ENCODE data around the gene DOCK2. TPM values are rescaled to one million over a fixed set of nuclear protein-coding genes. Genes with fewer than 3 reads are reported as not detected.

DOCK2 gene
- total and polyA plus RNA-seq, 2 donors (not counting 3 experiments of a cell fraction or from before 2014, with no cell fraction given): 0.62 to 4.8 TPM

DNA sequence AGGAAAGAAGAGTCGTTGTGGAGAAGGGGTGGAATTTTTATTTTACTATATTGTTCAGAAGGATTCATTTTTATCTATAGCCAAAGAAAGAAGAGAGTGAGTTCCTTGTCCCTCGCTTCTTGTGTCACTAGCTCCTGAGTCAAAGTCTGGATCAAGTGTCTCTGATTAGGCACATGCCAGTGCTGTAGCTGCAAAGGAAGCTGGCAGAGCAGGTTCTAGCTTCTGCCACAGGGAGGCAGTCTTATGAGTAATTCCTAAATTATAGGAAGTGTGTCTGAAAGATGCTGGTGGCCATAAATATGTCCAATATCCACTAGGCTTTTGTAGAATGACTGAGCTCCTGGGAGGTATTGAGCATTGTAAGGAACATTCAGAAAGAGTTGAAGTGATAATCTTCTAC lies 84.7 kb downstream of the DOCK2 start:
- no peak overlapping the region for H3K27ac ChIP-seq (ENCODE audit: insufficient read depth, low read depth, low read length)
- H3K9me1 ChIP-seq (replicated peaks; ENCODE audit: control insufficient read depth, extremely low read depth, insufficient read depth, low read length): no peaks in the 10 kb centered on the region
- ChIA-PET POLR2A (no interaction called here), CTCF (interaction anchor here (1.1 to 2.3 kb wide), 5 partner anchors 12 to 349 kb away, joined by 3 to 8 read pairs (median 5); partner anchors contain the start of gene INSYN2B)
- no TSS peak for BruUV-seq (replicated peaks)
- no peak overlapping the region for H3K4me2 ChIP-seq (ENCODE audit: insufficient read depth, low read length)
- H3K4me1 ChIP-seq (ENCODE audit: control insufficient read depth, extremely low read depth, insufficient read depth, low read length): peaks cover 9% of the 10 kb centered on the region
- DNase-seq (ENCODE audit: low read depth, low spot score) (no peak), FAIRE-seq (no peak)
- no peak overlapping the region for H3K9ac ChIP-seq (replicated peaks; ENCODE audit: extremely low read depth, insufficient read depth, low read length)
- H3K4me3 ChIP-seq (replicated peaks in 1 of 3; ENCODE audit: insufficient read depth in 1 of 3, low read depth in 1 of 3, low read length in 3 of 3): no peak overlapping the region
- no peaks in the 10 kb centered on the region for H4K20me1 ChIP-seq (replicated peaks; ENCODE audit: control insufficient read depth, extremely low read depth, insufficient read depth, low read length)
- H3K9me3 ChIP-seq (replicated peaks; ENCODE audit: control insufficient read depth, insufficient read depth, low read length): no peaks in the 10 kb centered on the region
- H3K36me3 ChIP-seq (ENCODE audit: control insufficient read depth in 2 of 2, extremely low read depth in 1 of 2, insufficient read depth in 2 of 2, low read length in 2 of 2): no peaks in the 10 kb centered on the region
- intact Hi-C loops (cut with micrococcal nuclease) (no loop called here), dilution Hi-C loops (cut with MboI; ENCODE audit: extremely low pct_ligation_motif_present, low sequenced_read_pairs) (no loop called here)
- H3K79me2 ChIP-seq (ENCODE audit: control insufficient read depth, insufficient read depth, low read length): no peaks in the 10 kb centered on the region
- TF ChIP-seq POLR2A (IDR thresholded peaks at IDR 0.05; ENCODE audit: low read depth, low read length): no peak
- no peak for TF ChIP-seq CTCF (IDR thresholded peaks at IDR 0.05; ENCODE audit: extremely low read depth in 1 of 2, insufficient read depth in 1 of 2, low read depth in 1 of 2, low read length in 2 of 2)
- no peak for TF ChIP-seq FOS (IDR thresholded peaks at IDR 0.05; ENCODE audit: borderline replicate concordance, insufficient read depth, low read length)
- TF ChIP-seq EZH2 (IDR thresholded peaks at IDR 0.05; ENCODE audit: borderline replicate concordance, low read depth, low read length, severe bottlenecking): no peak
- H2AFZ ChIP-seq (ENCODE audit: low read depth, low read length): no peak overlapping the region
- no peaks in the 10 kb centered on the region for H3K27me3 ChIP-seq (ENCODE audit: control insufficient read depth in 2 of 2, insufficient read depth in 2 of 2, low read length in 2 of 2)

- H3K9ac ChIP-seq (replicated peaks; ENCODE audit: extremely low read depth, insufficient read depth, low read length): no peak overlapping the region
- ChIA-PET POLR2A (no interaction called here), CTCF (interaction anchor here (0.7 to 2.3 kb wide), 3 partner anchors 22 to 348 kb away, joined by 4 to 8 read pairs (median 7); partner anchors contain the start of gene INSYN2B)
- H3K4me2 ChIP-seq (ENCODE audit: insufficient read depth, low read length): no peak overlapping the region
- intact Hi-C loops (cut with micrococcal nuclease): no loop called here
- no peaks in the 10 kb centered on the region for H3K4me1 ChIP-seq (ENCODE audit: control insufficient read depth, extremely low read depth, insufficient read depth, low read length)
- H3K27ac ChIP-seq (ENCODE audit: insufficient read depth, low read depth, low read length): no peak overlapping the region
- no peaks in the 10 kb centered on the region for H3K9me1 ChIP-seq (replicated peaks; ENCODE audit: control insufficient read depth, extremely low read depth, insufficient read depth, low read length)
- H3K4me3 ChIP-seq (replicated peaks in 1 of 3; ENCODE audit: insufficient read depth in 1 of 3, low read depth in 1 of 3, low read length in 3 of 3): no peak overlapping the region
- dilution Hi-C loops (cut with MboI; ENCODE audit: extremely low pct_ligation_motif_present, low sequenced_read_pairs): no loop called here
- no TSS peak for BruUV-seq (replicated peaks)
- H3K27me3 ChIP-seq (ENCODE audit: control insufficient read depth in 2 of 2, insufficient read depth in 2 of 2, low read length in 2 of 2): no peaks in the 10 kb centered on the region
- H3K79me2 ChIP-seq (ENCODE audit: control insufficient read depth, insufficient read depth, low read length): no peaks in the 10 kb centered on the region
- H3K9me3 ChIP-seq (replicated peaks; ENCODE audit: control insufficient read depth, insufficient read depth, low read length): no peaks in the 10 kb centered on the region
- no peak overlapping the region for H2AFZ ChIP-seq (ENCODE audit: low read depth, low read length)
- no peaks in the 10 kb centered on the region for H4K20me1 ChIP-seq (replicated peaks; ENCODE audit: control insufficient read depth, extremely low read depth, insufficient read depth, low read length)
- TF ChIP-seq, protein P1, sequence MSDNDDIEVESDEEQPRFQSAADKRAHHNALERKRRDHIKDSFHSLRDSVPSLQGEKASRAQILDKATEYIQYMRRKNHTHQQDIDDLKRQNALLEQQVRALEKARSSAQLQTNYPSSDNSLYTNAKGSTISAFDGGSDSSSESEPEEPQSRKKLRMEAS (IDR thresholded peaks at IDR 0.05; ENCODE audit: insufficient read depth, insufficient read length): no peak
- TF ChIP-seq JUN (IDR thresholded peaks at IDR 0.05; ENCODE audit: borderline replicate concordance, insufficient read depth, insufficient read length, low read depth): no peak
- TF ChIP-seq EZH2 (IDR thresholded peaks at IDR 0.05; ENCODE audit: borderline replicate concordance, low read depth, low read length, severe bottlenecking): no peak
- no peak for TF ChIP-seq GATA2 (IDR thresholded peaks at IDR 0.05; ENCODE audit: insufficient read depth, insufficient read length, low read depth, low read length)
- H3K36me3 ChIP-seq (ENCODE audit: control insufficient read depth in 2 of 2, extremely low read depth in 1 of 2, insufficient read depth in 2 of 2, low read length in 2 of 2): no peaks in the 10 kb centered on the region
- FAIRE-seq (peak; percentile 46), DNase-seq (ENCODE audit: low read depth, low spot score) (no peak)
These were observed 86.2 kb downstream of the DOCK2 start for GRCh38 chr5:169723103-169723831.
